ENCODE data around the gene PGBD5. TPM values are rescaled to one million over a fixed set of nuclear protein-coding genes. Genes with fewer than 3 reads are reported as not detected.
A peak's percentile ranks its signal among the peaks of the same experiment; 100 is the strongest.

PGBD5 gene
- total RNA-seq, 4 donors from 2014 or later = 1.0 to 4.5 (median 1.9) TPM

DNA sequence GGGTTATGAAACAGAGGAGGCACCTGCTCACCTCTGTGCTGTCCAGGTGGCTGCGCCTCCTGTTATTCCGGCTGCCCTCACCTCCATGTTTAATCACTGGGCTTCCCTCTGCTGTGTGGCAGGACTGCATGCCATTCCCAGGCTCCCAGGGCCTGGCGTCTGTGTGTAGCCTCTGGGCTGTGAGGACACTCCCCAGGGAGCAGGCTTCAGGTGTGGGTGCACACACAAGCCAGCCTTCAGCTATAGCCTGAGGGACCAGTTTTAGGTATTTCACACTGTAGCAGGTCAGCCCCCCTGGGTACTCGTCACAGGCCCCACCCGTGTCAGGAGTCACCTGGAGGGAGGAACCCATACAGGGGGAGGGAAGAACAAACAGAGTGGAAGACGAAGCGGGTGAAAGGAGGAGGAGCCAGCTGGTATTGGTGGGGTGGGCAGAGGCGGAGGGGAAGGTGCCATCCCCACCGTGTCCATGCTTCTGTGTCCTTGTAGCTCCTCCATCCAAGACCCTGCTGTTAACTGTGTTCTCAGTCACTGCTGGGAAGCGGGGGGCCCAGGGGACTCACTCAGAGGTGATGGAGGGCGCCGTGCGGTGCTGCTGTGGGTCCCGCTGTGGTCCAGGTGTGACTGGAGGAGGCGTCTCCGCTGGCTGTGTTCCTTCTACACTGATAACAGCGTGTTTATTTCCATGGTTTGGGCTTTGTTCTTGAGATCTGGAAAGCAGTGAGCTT is 158.6 kb downstream of the PGBD5 start:
- peaks cover 0 to 30% of the 10 kb centered on the region in 2 donors for H3K36me3 ChIP-seq
- peaks cover 12 to 18% of the 10 kb centered on the region in 2 donors for H3K4me1 ChIP-seq
- DNase-seq (peak in 1 of 2 donors; percentile 7), ATAC-seq (no peak)
- in situ Hi-C loops (cut with MboI; ENCODE audit: low sequenced_read_pairs in 4 of 4) (no loop called here), intact Hi-C loops (cut with DNase I; ENCODE audit: low total_unique reads) (no loop called here)
- H3K4me3 ChIP-seq = no peak overlapping the region
- no peak overlapping the region for H3K27ac ChIP-seq
- TF ChIP-seq CTCF (IDR thresholded peaks at IDR 0.05 in 4 of 5, conservative IDR thresholded peaks at IDR 0.05 in 1 of 5) (no peak), POLR2A (IDR thresholded peaks at IDR 0.05) (no peak)
- H3K9me3 ChIP-seq = no peaks in the 10 kb centered on the region
- no peaks in the 10 kb centered on the region for H3K27me3 ChIP-seq

DNA sequence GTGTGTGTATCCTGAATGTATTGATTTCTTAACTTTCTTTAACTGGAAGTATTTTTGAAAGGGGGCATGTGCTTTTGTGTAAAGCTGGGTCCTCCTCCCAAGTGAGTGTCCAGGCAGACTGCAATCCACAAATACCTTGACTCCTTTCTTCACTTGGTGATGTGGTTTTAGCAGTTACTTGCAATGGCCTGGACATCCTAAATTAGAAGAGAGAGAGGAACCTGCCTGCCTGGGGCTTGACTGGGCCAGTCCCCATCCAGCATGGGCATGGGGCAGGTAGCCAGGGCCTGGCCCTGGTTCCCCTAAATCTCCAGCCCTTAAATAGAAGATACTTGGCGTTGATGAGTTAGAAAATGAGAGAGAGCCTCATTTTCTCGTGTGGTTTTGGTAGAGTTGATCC is 159.7 kb downstream of the PGBD5 start:
- Histone ChIP-seq H3K4me1 (peaks cover 12 to 18% of the 10 kb centered on the region in 2 donors), H3K27ac (peak overlapping the region in 2 of 4 donors; percentile 2 to 27), H3K4me3 (no peak overlapping the region), H3K27me3 (no peaks in the 10 kb centered on the region), H3K9me3 (no peaks in the 10 kb centered on the region), H3K36me3 (peaks cover 0 to 38% of the 10 kb centered on the region in 2 donors)
- in situ Hi-C loops (cut with MboI; ENCODE audit: low sequenced_read_pairs in 4 of 4) = no loop called here
- intact Hi-C loops (cut with DNase I; ENCODE audit: low total_unique reads) = no loop called here
- DNase-seq (peak in 1 of 2 donors; percentile 7), ATAC-seq (no peak)
- TF ChIP-seq CTCF (IDR thresholded peaks at IDR 0.05 in 4 of 5, conservative IDR thresholded peaks at IDR 0.05 in 1 of 5) (no peak), POLR2A (IDR thresholded peaks at IDR 0.05) (no peak)

- intact Hi-C loops (cut with DNase I; ENCODE audit: low total_unique reads) = no loop called here
Observed at GRCh38 chr1:230265200-230266115, 160.7 kb downstream of the PGBD5 start.

More at GRCh38 chr1:230265200-230266115, 160.7 kb downstream of the PGBD5 start:
- TF ChIP-seq POLR2A (IDR thresholded peaks at IDR 0.05) = no peak
- no peak for TF ChIP-seq CTCF (IDR thresholded peaks at IDR 0.05 in 4 of 5, conservative IDR thresholded peaks at IDR 0.05 in 1 of 5)
- peak; percentile 43 to 54 for ATAC-seq
- in situ Hi-C loops (cut with MboI; ENCODE audit: low sequenced_read_pairs in 4 of 4) = no loop called here
- no peaks in the 10 kb centered on the region for H3K9me3 ChIP-seq
- H3K27ac ChIP-seq = peak overlapping the region in 2 of 4 donors; percentile 2 to 27
- H3K36me3 ChIP-seq = peaks cover 0 to 38% of the 10 kb centered on the region in 2 donors
- no peak overlapping the region for H3K4me3 ChIP-seq
- H3K27me3 ChIP-seq = no peaks in the 10 kb centered on the region
- DNase-seq = peak; percentile 39 to 66
- H3K4me1 ChIP-seq = peaks cover 12 to 17% of the 10 kb centered on the region in 2 donors

Other genes starting within 250 kb of the PGBD5 start
- 10 to 100 TPM; 21.5 to 46.5 (median 27.4) TPM for gene COG2, start 216.1 kb upstream of the PGBD5 start, total RNA-seq